Trophoblast cell (in vitro differentiated cells and primary cell): Measurements from ENCODE around the gene VTI1A.

ENCODE experiments used
- DNase-seq, 2 donors: peaks; one replicate each; pipeline ENCODE4 v3.0.0-alpha.2; 2016
- H2AFZ ChIP-seq: 2 replicates; pipeline ENCODE4 v1.6.1; 2013; ENCODE audit warnings: low read length, moderate library complexity, mild to moderate bottlenecking; ENCODE audit not compliant: insufficient read depth, poor library complexity
- H2AK5ac ChIP-seq: 2 replicates; pipeline ENCODE4 v1.6.1; 2013; ENCODE audit warnings: mild to moderate bottlenecking, low read length
- H2BK120ac ChIP-seq: 2 replicates; pipeline ENCODE4 v1.6.1; 2013; ENCODE audit warnings: low read length, mild to moderate bottlenecking, moderate library complexity; ENCODE audit not compliant: insufficient read depth, poor library complexity
- H2BK12ac ChIP-seq: 2 replicates; pipeline ENCODE4 v1.6.1; 2013; ENCODE audit warnings: mild to moderate bottlenecking, low read length, moderate library complexity
- H2BK5ac ChIP-seq: 2 replicates; pipeline ENCODE4 v1.6.1; 2013; ENCODE audit warnings: low read length, low read depth, moderate library complexity, mild to moderate bottlenecking; ENCODE audit not compliant: poor library complexity
- H3K14ac ChIP-seq: 2 replicates; pipeline ENCODE4 v1.6.1; 2013; ENCODE audit warnings: mild to moderate bottlenecking, low read length
- H3K18ac ChIP-seq: 2 replicates; pipeline ENCODE4 v1.6.1; 2013; ENCODE audit warnings: mild to moderate bottlenecking, low read length
- H3K23ac ChIP-seq: 2 replicates; pipeline ENCODE4 v1.6.1; 2013; ENCODE audit warnings: low read length
- H3K27ac ChIP-seq: 2 replicates; pipeline ENCODE4 v1.5.1; 2013; ENCODE audit warnings: low read depth, mild to moderate bottlenecking, inconsistent platforms, low read length, moderate library complexity
- H3K27me3 ChIP-seq: 2 replicates; pipeline ENCODE4 v1.6.1; 2013; ENCODE audit warnings: inconsistent platforms, mild to moderate bottlenecking, low read length, moderate library complexity; ENCODE audit not compliant: insufficient read depth
- H3K36me3 ChIP-seq, 2 experiments: 1 replicate in 1 of 2; 2 replicates in 1 of 2; pipeline ENCODE4 v1.6.1; 2013; ENCODE audit warnings: low read length in 2 of 2, mild to moderate bottlenecking in 2 of 2, moderate library complexity in 1 of 2; ENCODE audit not compliant: insufficient read depth in 2 of 2, control insufficient read depth in 1 of 2
- H3K4ac ChIP-seq: 2 replicates; pipeline ENCODE4 v1.6.1; 2013; ENCODE audit warnings: low read depth, mild to moderate bottlenecking, low read length, moderate library complexity
- H3K4me1 ChIP-seq, 2 experiments: 1 replicate in 1 of 2; 2 replicates in 1 of 2; pipeline ENCODE4 v1.6.1; 2013; ENCODE audit warnings: low read length in 2 of 2, mild to moderate bottlenecking in 2 of 2, moderate library complexity in 1 of 2; ENCODE audit not compliant: insufficient read depth in 2 of 2, control insufficient read depth in 1 of 2
- H3K4me2 ChIP-seq: 2 replicates; pipeline ENCODE4 v1.6.1; 2013; ENCODE audit warnings: inconsistent platforms, mild to moderate bottlenecking, low read length, moderate library complexity
- H3K4me3 ChIP-seq: 2 replicates; pipeline ENCODE4 v1.5.1; 2013; ENCODE audit warnings: mild to moderate bottlenecking, low read depth, low read length, inconsistent platforms
- H3K79me1 ChIP-seq: one replicate; pipeline ENCODE4 v1.6.1; 2013; ENCODE audit warnings: low read length
- H3K79me2 ChIP-seq: 2 replicates; pipeline ENCODE4 v1.6.1; 2013; ENCODE audit warnings: low read length, mild to moderate bottlenecking; ENCODE audit not compliant: control insufficient read depth, insufficient read depth, poor library complexity
- H3K9ac ChIP-seq: 2 replicates; pipeline ENCODE4 v1.6.1; 2013; ENCODE audit warnings: mild to moderate bottlenecking, low read length
- H3K9me3 ChIP-seq: 2 replicates; pipeline ENCODE4 v1.6.1; 2013; ENCODE audit warnings: low read depth, mild to moderate bottlenecking, control low read depth, inconsistent platforms, low read length; ENCODE audit not compliant: insufficient read depth
- H4K12ac ChIP-seq: 2 replicates; pipeline ENCODE4 v1.6.1; 2013; ENCODE audit warnings: low read depth, mild to moderate bottlenecking, low read length, moderate library complexity
- H4K8ac ChIP-seq: 2 replicates; pipeline ENCODE4 v1.6.1; 2013; ENCODE audit warnings: low read depth, mild to moderate bottlenecking, low read length, moderate library complexity
- H4K91ac ChIP-seq: one replicate; pipeline ENCODE4 v1.6.1; 2013; ENCODE audit warnings: low read depth, mild to moderate bottlenecking, low read length, moderate library complexity
- WGBS: extraction: QIAGEN DNeasy Blood & Tissue Kit; methylation state at CpG from one replicate; pipeline ENCODE4 v1.1.7; 2013; ENCODE audit warnings: missing lambda C conversion rate; ENCODE audit not compliant: insufficient read length, insufficient coverage; ENCODE audit errors: extremely low coverage; 5-methylcytosine and 5-hydroxymethylcytosine counted together

The VTI1A gene

GRCh38 chr10:112716076-112716475, 269.1 kb downstream of the VTI1A start:
- Histone ChIP-seq H2AFZ (no peak overlapping the region), H2AK5ac (peak overlapping the region; percentile 86), H4K91ac (no peak overlapping the region), H4K12ac (no peak overlapping the region), H3K4me2 (no peak overlapping the region), H3K4ac (no peak overlapping the region), H3K9me3 (no peaks in the 10 kb centered on the region), H3K9ac (no peak overlapping the region), H3K4me1 (peaks cover 3 to 5% of the 10 kb centered on the region in 2 experiments), H3K14ac (no peak overlapping the region), H2BK120ac (peak overlapping the region; percentile 93), H4K8ac (no peak overlapping the region), H2BK12ac (peak overlapping the region; percentile 93), H3K4me3 (no peak overlapping the region), H3K27ac (no peak overlapping the region), H3K79me2 (no peaks in the 10 kb centered on the region), H3K18ac (no peak overlapping the region), H3K23ac (no peak overlapping the region), H2BK5ac (no peak overlapping the region), H3K27me3 (no peaks in the 10 kb centered on the region), H3K79me1 (peaks cover 2% of the 10 kb centered on the region), H3K36me3 (peaks cover 0 to 2% of the 10 kb centered on the region in 2 experiments)
- WGBS, result no CpG with 5 or more reads among the region's 3 CpGs
- DNase-seq, result peak; percentile 62 to 90

GRCh38 chr10:112716924-112717413, 270.0 kb downstream of the VTI1A start:
- DNase-seq, result peak in 1 of 2 donors; percentile 71
- Histone ChIP-seq H3K27ac (no peak overlapping the region), H3K79me1 (peaks cover 3% of the 10 kb centered on the region), H4K91ac (peak overlapping the region; percentile 10), H3K4ac (no peak overlapping the region), H3K79me2 (no peaks in the 10 kb centered on the region), H3K4me1 (peaks cover 3 to 5% of the 10 kb centered on the region in 2 experiments), H3K18ac (no peak overlapping the region), H3K4me2 (no peak overlapping the region), H2BK5ac (no peak overlapping the region), H3K14ac (no peak overlapping the region), H3K27me3 (no peaks in the 10 kb centered on the region), H2BK12ac (no peak overlapping the region), H4K12ac (no peak overlapping the region), H3K9ac (no peak overlapping the region), H3K36me3 (peaks cover 0 to 2% of the 10 kb centered on the region in 2 experiments), H3K23ac (no peak overlapping the region), H3K4me3 (no peak overlapping the region), H2AFZ (no peak overlapping the region), H2AK5ac (no peak overlapping the region), H4K8ac (no peak overlapping the region), H2BK120ac (peak overlapping the region; percentile 15), H3K9me3 (no peaks in the 10 kb centered on the region)
- WGBS, result no CpG with 5 or more reads among the region's 6 CpGs

DNA sequence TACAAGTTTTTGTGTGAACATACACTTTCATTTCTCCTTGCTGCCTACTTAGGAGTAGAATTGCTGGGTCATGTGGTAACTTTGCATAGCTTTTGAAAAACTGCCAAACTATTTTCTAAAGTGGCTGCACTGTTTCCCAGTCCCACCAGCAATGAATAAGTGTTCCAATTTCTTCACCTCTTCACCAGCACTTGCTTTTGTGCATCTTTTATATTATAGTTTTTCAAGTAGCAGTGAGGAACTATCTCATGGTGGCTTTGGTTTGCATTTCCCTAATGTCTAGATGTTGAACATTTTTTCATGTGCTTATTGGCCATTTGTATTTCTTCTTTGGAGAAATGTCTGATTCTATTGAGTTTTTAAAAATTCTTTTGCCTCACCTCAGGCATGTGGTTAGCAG, 273.2 kb downstream of the VTI1A start:
- peaks cover 2 to 7% of the 10 kb centered on the region in 2 experiments for H3K4me1 ChIP-seq
- H3K27me3 ChIP-seq, result no peaks in the 10 kb centered on the region
- no peak overlapping the region for H3K4me3 ChIP-seq
- H3K18ac ChIP-seq, result no peak overlapping the region
- H2AFZ ChIP-seq, result no peak overlapping the region
- H2AK5ac ChIP-seq, result no peak overlapping the region
- peaks cover 0 to 2% of the 10 kb centered on the region in 2 experiments for H3K36me3 ChIP-seq
- H3K14ac ChIP-seq, result no peak overlapping the region
- peaks cover 7% of the 10 kb centered on the region for H3K79me1 ChIP-seq
- no peak overlapping the region for H2BK12ac ChIP-seq
- no peak overlapping the region for H3K4ac ChIP-seq
- no peak overlapping the region for H2BK120ac ChIP-seq
- no peak overlapping the region for H3K23ac ChIP-seq
- no peak overlapping the region for H4K12ac ChIP-seq
- H4K91ac ChIP-seq, result no peak overlapping the region
- H2BK5ac ChIP-seq, result no peak overlapping the region
- H4K8ac ChIP-seq, result no peak overlapping the region
- no peak for DNase-seq
- no peak overlapping the region for H3K9ac ChIP-seq
- H3K4me2 ChIP-seq, result no peak overlapping the region
- no peaks in the 10 kb centered on the region for H3K79me2 ChIP-seq
- H3K27ac ChIP-seq, result no peak overlapping the region
- H3K9me3 ChIP-seq, result no peaks in the 10 kb centered on the region

DNA sequence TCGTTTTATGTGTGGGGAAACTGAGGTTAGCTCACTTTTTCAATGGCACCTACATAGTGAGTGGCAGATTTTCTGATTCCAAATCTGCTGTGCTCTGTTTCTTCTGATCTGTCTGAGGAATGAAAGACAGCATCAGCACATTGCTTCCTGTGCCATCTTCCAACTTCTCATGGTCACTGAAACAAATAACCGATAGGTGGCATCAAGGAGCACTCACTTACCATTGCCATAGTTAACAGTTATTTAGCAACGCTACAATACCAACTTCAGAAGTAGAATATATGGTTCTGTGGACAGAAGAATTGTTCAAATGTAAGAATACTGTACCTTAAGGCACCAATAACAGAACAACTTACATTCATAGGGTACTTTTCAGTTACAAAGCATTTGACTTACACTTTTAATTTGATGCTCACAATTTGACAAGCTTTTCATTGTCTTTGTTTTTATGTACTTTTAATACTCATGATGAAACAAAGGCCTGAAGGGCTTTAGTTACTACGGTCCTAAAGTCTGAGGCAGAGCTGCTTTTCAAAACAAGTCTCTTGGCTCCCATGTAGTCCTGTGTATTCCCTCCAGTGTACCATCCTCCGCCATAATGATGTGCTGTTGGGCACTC, 274.2 kb downstream of the VTI1A start:
- H2BK5ac ChIP-seq, result no peak overlapping the region
- no CpG with 5 or more reads among the region's 5 CpGs for WGBS
- H3K9me3 ChIP-seq, result no peaks in the 10 kb centered on the region
- H2BK12ac ChIP-seq, result no peak overlapping the region
- H3K79me2 ChIP-seq, result no peaks in the 10 kb centered on the region
- no peak overlapping the region for H4K8ac ChIP-seq
- no peak overlapping the region for H4K91ac ChIP-seq
- H3K14ac ChIP-seq, result no peak overlapping the region
- no peak overlapping the region for H3K27ac ChIP-seq
- H3K4me3 ChIP-seq, result no peak overlapping the region
- peak in 1 of 2 donors; percentile 81 for DNase-seq
- H3K27me3 ChIP-seq, result no peaks in the 10 kb centered on the region
- no peak overlapping the region for H3K4ac ChIP-seq
- no peak overlapping the region for H2AK5ac ChIP-seq
- no peak overlapping the region for H3K18ac ChIP-seq
- H3K79me1 ChIP-seq, result peaks cover 7% of the 10 kb centered on the region
- peaks cover 2 to 4% of the 10 kb centered on the region in 2 experiments for H3K4me1 ChIP-seq
- no peaks in the 10 kb centered on the region for H3K36me3 ChIP-seq
- H3K9ac ChIP-seq, result no peak overlapping the region
- no peak overlapping the region for H2BK120ac ChIP-seq
- H3K4me2 ChIP-seq, result no peak overlapping the region
- H2AFZ ChIP-seq, result no peak overlapping the region
- H4K12ac ChIP-seq, result no peak overlapping the region
- no peak overlapping the region for H3K23ac ChIP-seq
